22Rv1 (cell line): ENCODE measurements around the gene COPE.

Experiments
- H3K27ac ChIP-seq: fragments of 450-650 bp; 2 replicates; pipeline ENCODE4 v1.5.1; 2017
- CTCF ChIP-seq: fragments of 450-650 bp; IDR thresholded peaks from 2 replicates; pipeline ENCODE4 v1.5.1; 2017; ENCODE audit warnings: mild to moderate bottlenecking
- ZFX ChIP-seq: fragments of 450-650 bp; IDR thresholded peaks from 2 replicates; pipeline ENCODE4 v1.6.1; 2017; ENCODE audit warnings: antibody characterized with exemption, borderline replicate concordance

COPE gene

GRCh38 chr19:18856385-18857126, 62.6 kb downstream of the COPE start:
- no peak overlapping the region for H3K27ac ChIP-seq
- no peak for TF ChIP-seq ZFX
- peak; percentile 30; the same call in 1 of the 2 replicates for TF ChIP-seq CTCF

- no peak overlapping the region for H3K27ac ChIP-seq
- no peak for TF ChIP-seq ZFX
- TF ChIP-seq CTCF = no peak
These were observed 63.4 kb downstream of the COPE start for GRCh38 chr19:18855647-18856384.

GRCh38 chr19:18854982-18855381, 64.2 kb downstream of the COPE start:
- no peak for TF ChIP-seq ZFX
- TF ChIP-seq CTCF = no peak
- no peak overlapping the region for H3K27ac ChIP-seq

GRCh38 chr19:18853755-18854427, 65.3 kb downstream of the COPE start:
- no peak overlapping the region for H3K27ac ChIP-seq
- TF ChIP-seq CTCF = no peak
- no peak for TF ChIP-seq ZFX

GRCh38 chr19:18852648-18853047, 66.5 kb downstream of the COPE start:
- no peak for TF ChIP-seq ZFX
- TF ChIP-seq CTCF = no peak
- H3K27ac ChIP-seq = no peak overlapping the region

GRCh38 chr19:18851673-18852325, 67.4 kb downstream of the COPE start:
- H3K27ac ChIP-seq = no peak overlapping the region
- no peak for TF ChIP-seq ZFX
- no peak for TF ChIP-seq CTCF
